Stomach (tissue), 4 donors: ENCODE data around the gene KCTD5.
"Not testable (repeated sequence)": the region's sequence is repeated elsewhere in the genome, so short reads cannot be mapped to it uniquely, and the experiment has no call there.

Experiments used
- CTCF ChIP-seq, 7 experiments: fragments of 450-650 bp in 4 of 7; fragments of 200-600 bp in 3 of 7; sonication (generic) in 3 of 7; IDR thresholded peaks; one replicate each; pipeline ENCODE4 v1.5.1; 2016 to 2019; ENCODE audit warnings: antibody characterized with exemption in 7 of 7, control low read depth in 2 of 7, mild to moderate bottlenecking in 1 of 7
- EP300 ChIP-seq: sonication (generic); formaldehyde crosslinking; IDR thresholded peaks from one replicate; pipeline ENCODE4 v1.6.1; 2017; ENCODE audit warnings: antibody characterized with exemption
- POLR2AphosphoS5 ChIP-seq, 3 donors: sonication (generic); formaldehyde crosslinking; IDR thresholded peaks; one replicate each; pipeline ENCODE4 v1.6.1; 2016; ENCODE audit warnings: antibody characterized with exemption in 3 of 3

GRCh38 chr16:2654949-2655348 is 27.4 kb upstream of the KCTD5 start:
- not testable (repeated sequence) for TF ChIP-seq CTCF (IDR thresholded peaks at IDR 0.05); EP300; POLR2AphosphoS5 (IDR thresholded peaks at IDR 0.05)
